ENCODE measurements around the gene BTN1A1.
A peak's percentile ranks its signal among the peaks of the same experiment; 100 is the strongest.
"Not testable (repeated sequence)": the region's sequence is repeated elsewhere in the genome, so short reads cannot be mapped to it uniquely, and the experiment has no call there.

The BTN1A1 gene, protein sequence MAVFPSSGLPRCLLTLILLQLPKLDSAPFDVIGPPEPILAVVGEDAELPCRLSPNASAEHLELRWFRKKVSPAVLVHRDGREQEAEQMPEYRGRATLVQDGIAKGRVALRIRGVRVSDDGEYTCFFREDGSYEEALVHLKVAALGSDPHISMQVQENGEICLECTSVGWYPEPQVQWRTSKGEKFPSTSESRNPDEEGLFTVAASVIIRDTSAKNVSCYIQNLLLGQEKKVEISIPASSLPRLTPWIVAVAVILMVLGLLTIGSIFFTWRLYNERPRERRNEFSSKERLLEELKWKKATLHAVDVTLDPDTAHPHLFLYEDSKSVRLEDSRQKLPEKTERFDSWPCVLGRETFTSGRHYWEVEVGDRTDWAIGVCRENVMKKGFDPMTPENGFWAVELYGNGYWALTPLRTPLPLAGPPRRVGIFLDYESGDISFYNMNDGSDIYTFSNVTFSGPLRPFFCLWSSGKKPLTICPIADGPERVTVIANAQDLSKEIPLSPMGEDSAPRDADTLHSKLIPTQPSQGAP

DNA sequence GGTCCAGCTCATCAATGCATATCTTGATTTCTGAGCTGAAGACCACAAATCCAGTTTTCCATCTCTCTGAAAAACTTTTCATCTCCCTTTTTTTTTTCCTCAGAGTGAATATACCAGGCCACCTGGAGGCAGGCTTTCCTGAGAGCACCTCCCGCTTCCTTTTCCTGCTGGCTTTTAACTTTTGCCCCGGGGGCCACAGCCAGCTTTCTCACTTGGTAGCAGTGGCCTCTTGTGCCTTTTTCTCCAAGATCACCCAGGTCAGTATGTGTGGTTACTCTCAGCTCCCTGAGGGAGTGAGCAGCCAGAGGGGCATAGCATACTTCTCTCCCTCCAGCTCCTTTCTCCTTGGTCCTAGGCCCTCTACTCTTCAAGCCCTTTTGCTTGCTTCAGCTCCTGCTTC, at the start of gene BTN1A1:
TSS of gene BTN1A1 (plus strand) at position 202 of the 400 bp plus-strand sequence. CDS start 984 bp downstream, outside the sequence.
- DNase-seq: no peak

DNA sequence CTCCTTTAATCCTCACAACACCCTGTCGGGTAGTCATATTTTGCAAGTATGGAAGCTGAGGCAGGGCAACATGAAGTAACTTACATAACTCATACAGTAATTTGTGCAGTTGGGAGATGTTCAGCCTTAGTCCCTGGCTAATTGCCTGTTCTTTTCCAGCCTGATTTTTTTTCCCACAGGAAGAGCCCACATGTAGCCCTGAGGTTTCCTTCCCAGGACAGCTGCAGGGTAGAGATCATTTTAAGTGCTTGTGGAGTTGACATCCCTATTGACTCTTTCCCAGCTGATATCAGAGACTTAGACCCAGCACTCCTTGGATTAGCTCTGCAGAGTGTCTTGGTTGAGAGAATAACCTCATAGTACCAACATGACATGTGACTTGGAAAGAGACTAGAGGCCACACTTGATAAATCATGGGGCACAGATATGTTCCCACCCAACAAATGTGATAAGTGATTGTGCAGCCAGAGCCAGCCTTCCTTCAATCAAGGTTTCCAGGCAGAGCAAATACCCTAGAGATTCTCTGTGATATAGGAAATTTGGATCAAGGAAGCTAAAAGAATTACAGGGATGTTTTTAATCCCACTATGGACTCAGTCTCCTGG, 47.4 kb upstream of the BTN1A1 start:
- no peak for DNase-seq

DNA sequence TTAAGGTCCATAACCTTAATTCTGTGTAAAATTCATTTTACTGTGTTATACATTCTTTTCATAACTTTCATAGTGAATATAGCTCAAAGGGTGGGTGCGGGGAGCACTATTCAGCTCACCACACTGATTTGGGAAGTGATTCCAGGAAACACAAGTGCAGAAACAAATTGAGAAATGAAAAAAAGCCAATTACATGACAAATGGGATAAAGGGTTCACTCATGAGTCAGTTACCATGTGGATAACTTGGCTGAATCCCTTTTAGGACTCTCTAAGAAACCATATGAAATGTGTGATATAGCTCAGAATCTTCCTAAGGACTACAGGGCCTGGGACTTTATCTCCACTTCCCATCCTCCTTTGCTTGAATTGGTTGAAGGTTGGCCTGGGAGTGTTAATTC, 45.5 kb upstream of the BTN1A1 start:
- DNase-seq: no peak

DNA sequence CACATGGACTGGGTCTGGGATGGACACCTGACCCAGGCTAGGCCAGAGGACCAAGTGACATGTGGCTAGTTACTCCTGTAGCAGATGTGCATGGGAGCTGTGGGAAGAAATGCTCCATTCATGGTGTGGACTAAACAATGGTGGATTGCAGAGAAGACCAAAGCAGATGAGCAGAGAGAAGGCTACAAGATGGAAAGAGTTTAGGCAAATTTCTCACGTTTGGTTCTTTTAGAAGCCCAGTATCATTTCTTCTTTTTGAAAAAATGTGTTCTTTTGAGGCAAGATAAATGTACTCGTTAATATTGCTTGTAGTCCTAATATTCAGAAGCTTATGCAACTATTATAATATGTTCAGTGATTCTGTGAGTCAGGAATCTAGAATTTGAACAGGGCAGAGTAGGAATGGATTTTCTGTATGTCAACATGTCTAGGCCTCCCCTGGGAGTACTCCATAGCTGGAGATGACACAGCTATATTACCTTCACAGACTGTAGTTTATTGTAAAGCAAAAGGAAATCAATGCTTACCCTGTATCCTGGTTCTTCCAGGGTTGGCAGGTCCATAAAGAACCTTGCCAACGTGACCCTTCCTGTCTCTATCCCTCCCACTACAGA, 44.6 kb upstream of the BTN1A1 start:
- DNase-seq: no peak

DNA sequence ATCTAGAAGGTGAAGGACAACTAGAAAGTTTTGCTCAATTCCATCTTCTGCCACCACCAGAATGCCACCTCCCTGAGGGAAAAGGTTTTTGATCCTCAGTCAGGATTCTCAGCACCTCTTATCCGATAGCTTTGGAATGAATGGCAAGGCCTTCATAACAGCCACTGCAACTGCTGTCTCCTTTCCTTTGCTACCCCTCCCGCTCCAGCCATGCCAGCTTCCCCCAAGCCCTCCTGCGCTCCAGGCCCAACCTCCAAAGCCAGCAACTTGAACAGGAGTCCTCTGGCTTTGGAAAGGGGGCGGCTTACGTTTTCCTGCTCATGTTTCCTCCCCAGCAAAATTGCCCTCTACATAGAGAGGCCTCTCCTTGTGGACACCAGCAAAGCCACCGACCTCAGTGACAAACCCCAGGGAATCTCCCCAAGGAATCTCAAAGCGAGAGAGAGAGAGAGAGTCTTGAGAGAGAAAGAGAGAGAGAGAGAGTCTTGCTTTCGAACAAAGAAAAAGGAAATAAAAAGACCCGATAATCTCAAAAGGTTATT, 42.8 kb upstream of the BTN1A1 start:
- DNase-seq: no peak

DNA sequence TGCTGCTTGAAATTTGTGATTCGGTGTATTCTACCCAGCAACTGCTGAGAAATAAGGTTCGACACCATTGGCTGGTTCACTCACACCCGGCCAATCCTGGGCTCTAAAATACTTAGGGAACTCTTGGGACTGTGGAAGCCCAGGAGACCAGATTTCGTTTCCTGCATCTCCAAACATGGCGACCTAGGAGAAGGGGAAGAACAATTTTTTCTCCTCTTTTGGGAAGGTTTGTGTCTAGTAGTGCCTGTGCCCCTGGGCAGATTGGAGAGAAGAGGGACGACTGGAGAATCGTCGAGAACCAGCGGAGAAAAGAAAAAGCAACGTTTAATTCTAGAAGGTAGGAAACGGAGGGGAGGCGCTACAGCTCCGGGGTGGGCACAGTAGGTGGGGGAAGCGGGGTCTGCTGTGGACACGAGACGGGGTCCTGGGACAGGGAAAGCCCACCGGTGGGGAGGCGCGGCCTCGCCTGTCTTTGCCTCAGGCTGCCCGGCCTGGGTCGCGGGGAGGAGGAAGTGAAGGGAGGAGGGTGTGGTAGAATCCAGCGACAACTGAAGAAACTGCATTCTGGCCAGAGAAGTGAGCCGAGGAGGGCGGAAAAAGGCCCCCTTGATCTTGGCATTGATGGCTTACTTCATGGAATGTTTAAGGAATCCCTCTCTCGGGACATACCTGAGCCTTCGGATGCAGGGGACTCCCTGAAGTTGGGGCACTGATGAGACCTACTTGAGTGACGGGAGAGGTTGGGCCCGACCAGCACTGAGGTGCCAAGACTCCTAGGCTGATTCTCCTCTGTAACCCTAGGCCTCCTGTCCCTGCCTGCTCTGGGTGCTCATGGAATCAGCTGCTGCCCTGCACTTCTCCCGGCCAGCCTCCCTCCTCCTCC, 42.1 kb upstream of the BTN1A1 start, which contains the start of gene BTN2A1:
TSS of gene BTN2A1 (plus strand) at position 150 of the 883 bp plus-strand sequence. CDS start at position 832, 682 bp downstream.
- peak; percentile 92 for DNase-seq

DNA sequence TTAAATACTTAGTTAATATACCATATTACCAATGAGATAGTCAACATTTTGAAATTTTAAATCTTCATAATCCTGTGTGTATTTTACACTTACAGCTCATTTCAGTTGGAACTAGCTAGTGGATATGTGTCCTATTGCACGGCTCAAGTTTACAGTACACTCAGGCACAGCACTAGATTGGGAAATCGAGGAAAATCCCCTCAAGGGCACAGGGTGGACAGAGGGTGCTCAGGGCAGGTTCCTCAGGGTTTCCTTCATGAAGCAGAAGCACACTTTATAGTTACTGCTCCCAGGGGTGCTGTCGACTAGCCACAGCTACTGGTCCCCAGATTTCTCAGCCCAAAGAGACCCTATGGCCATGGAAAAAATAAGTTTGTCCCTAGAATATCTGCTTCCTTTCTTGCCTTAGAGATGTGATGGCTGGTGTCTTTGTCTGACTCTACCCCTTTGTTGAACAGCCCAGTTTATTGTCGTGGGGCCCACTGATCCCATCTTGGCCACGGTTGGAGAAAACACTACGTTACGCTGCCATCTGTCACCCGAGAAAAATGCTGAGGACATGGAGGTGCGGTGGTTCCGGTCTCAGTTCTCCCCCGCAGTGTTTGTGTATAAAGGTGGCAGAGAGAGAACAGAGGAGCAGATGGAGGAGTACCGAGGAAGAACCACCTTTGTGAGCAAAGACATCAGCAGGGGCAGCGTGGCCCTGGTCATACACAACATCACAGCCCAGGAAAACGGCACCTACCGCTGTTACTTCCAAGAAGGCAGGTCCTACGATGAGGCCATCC, 40.9 kb upstream of the BTN1A1 start:
- no peak for DNase-seq

DNA sequence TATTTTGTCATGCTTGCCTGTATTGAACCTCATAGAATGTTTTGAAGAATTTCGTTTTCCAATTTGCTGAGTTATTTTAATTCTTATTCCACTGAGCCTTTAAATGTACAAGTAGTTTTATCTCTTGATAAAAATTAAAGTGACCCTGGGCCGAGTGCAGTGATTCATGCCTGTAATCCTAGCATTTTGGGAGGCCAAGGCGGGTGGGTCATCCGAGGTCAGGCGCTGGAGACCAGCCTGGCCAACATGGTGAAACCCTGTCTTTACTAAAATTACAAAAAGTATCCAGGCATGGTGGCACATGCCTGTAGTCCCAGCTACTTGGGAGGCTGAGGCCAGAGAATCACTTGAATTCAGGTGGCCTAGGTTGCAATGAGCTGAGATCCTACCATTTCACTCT, 38.8 kb upstream of the BTN1A1 start:
- DNase-seq: not testable (repeated sequence)

DNA sequence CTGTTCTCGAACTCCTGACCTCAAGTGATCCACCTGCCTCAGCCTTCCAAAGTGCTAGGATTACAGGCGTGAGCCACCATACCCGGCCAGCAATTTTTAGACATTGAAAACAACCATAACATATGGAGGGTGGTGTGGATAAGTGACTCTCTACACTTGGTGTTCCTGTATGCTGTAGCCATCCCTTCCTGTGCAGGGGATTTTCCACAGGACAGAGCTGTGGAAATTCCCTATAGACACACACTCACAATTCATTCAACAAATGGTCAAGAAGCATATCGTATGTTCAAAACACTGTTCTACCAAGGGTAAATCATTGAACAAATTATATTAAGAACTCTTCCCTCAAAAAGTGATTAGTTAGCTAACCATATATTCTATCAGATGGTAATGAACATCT, 36.1 kb upstream of the BTN1A1 start:
- DNase-seq: no peak

DNA sequence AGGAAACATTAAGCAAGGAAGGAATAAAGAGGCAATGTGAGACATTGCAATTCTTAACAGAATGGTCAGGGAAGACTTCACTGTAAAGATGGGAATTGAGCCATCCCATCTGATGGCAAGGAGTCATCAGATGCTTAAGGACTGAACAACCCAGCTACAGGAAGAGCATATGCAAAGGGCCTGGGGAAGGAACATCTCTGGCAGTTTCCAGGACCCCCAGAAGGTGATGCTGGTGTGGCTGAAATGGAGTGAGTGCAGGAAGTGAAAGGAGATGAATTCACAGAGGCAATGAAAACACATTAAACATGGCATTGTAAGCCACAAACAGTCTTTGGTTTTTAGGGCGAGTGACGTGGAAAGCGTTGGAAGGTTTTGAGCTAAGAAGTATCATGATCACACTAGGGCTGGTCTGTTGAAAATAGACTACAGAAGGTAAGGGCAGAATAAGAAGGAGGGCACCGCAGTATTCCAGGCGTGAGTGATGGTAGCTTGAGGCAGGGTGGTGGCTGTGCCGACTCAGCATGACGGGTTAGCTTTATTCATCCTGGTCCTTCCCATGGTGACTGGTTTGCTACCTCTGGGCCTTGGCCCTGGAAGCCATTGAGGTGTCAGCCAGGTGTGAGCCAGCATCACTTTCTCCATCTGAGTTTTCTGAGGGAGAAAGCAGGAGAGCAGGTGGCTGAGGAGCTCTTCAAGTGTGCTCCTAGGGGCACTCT, 35.5 kb upstream of the BTN1A1 start:
- DNase-seq: no peak

DNA sequence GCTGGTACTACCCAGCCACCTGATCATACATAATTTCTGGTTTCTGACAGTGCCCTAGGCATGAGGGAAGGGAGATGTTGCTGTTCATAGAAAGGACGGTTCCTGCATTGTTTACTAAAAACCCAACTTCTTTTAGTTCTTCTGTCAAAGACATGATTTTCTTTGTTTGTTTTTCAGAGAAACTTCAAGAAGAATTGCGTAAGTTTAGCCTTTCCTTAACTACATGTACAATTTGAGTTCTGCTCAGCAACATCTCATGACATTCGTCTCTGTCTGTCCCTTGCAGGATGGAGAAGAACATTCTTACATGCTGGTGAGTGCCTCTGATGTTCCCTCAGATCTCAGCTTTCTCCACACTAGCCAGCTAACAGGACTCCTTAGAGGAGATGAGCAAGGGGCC, 34.3 kb upstream of the BTN1A1 start:
- DNase-seq: no peak

DNA sequence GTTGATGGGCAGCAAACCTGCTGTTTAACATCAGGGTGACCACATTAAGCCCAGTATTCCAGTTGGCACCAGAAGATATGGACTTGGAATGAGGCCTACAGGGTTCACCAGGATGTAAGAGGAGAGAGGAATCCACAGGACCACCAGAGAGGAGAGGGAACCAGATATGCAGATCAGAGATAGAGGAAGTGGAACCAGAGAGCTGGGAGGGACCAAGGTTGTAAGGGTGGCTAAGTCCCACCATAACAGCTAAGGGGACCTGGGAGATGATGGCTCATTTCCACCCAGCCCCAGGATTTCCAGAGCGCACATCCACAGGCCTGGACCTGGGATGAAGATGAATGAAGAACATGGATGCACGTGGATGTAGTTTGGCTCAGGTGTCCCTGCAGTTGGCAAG, 31.3 kb upstream of the BTN1A1 start:
- no peak for DNase-seq

DNA sequence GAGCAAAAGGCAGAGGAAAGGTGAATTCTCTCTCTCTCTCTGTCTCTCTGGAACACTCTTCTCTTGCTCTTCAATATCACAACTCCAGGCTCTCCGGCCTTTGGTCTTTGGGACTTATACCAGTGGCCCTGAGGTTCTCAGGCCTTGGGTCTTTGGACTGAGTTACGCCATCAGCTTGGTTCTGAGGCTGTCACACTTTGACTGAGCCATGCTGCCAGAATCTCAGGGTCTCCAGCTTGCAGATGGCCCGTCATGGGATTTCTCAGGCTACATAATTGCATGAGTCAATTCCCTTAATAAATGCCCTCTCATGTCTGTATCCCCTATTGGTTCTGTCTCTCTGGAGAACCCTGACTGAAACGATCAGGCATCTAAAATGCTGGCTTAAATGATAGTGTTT, 29.5 kb upstream of the BTN1A1 start:
- DNase-seq: no peak

DNA sequence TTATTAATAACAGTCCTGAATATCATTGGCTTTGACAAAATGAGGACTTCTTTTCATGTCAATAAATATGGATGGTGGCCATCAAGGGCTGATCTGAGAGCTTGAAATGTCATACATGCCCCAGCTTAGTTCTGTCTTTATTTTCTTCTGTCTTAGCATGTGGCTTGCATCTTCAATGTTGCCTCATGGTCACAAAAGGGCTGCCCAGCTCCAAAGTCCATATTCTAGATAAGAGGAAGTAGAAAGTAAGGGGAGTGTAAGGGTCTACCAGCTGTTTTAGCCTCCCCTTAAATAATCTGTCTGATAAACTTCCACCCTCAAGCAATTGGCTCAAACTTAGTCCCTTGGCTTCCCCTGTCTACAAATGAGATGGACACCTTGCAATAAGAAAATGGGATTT, 28.1 kb upstream of the BTN1A1 start:
- no peak for DNase-seq

DNA sequence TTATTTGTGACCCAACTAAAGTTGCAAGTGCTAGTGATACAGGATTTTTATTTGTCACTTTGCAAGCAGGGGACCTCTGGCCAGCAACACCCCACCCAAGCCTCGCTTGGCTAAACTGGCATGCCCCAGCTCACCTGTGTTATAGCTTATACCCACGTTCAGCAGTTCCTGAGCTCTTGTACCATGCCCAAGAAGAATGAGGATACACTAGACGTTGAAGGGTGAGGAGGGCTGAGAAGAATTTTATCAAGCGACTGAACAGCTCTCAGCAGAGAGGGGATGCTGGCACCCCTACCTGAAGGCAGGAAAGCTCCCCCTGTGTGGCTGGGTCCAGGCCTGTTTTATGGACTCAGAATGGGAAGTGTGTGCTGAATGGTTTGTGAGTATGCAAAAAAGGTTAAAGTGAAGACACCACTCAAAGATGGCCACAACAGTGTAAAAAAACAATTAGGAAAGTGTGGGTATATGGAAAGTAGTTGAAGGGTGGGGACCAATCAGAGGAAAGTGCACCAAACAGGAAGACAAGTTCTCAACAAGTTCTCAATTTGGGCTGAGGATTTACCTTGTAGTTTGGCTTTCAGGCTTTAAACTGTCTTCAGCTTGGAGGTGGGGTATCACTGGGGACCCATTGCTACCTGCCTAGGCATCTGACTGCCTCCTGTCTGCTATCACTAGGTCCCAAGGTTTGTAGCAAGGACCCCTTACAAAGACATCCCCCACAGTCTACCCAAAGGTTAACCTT, 27.4 kb upstream of the BTN1A1 start:
- DNase-seq: no peak

DNA sequence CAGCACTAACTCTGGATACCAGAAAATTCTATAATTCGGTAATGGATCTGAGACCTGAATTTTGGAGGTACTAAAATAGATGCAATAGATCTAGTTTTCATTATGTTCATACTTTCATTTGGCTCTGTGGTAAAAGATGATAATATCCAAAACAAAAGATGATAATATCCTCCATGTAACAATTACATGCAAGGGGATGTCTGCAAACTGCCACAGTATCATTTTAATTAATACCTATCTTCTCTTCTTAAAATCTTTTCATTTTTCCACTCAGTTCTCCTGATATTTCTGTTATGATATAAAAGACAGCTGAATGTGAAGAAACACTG, 26.7 kb upstream of the BTN1A1 start:
- DNase-seq: no peak

DNA sequence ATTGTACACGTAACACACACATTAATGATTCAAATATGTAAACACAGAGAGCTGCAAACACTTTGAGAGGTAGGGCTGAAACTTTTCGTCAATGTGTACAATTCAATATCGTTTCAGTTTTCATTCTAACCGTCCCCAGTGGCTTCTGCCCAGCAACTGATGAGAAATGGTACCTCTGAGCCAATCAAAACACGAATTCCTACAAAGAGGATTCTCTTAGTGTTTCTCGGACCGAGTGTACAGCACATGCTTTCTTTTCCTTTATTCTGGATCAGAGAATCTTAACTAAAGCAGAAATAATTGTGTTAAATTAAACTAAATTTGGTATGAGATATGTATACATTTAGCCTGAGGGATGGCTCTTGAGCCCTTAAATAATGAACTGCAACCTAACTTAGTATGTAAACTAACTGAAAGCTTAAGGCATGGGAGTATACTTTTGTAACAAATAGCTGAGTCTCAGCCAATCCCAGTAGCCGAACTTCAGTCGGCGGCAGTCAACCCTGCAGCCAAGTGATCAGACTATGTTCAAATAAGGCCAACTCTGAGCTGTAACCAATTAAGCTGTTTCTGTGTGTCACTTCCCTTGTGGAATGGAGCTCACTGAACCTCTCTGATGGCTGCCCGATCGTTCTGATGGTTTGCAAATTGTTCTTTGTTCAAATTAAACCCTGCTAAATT, 26.2 kb upstream of the BTN1A1 start:
- no peak for DNase-seq

DNA sequence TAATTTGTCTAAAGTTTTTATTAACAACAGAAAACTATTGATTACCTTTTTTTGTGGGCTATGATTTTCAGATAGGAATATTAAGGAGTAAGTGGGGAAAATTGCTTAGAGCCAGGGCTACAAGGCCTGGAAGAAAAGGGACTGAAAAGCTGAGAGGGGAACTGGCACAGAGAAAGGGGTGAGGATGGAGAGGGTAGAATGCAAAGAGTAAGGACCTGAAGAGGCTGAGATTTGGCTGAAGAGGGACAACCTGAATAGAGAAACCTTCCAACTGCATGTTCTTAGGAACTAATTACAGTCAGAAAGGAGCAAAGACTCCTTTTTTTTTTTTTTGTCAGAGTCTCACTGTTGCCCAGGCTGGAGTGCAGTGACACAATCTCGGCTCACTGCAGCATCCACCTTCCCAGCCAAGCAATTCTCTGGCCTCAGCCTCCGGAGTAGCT, 25.6 kb upstream of the BTN1A1 start:
- DNase-seq: no peak
